Stimulated activated CD4-positive, alpha-beta T cell treated with anti-CD3 and anti-CD28 coated beads, TNF-alpha, amount 100 ng/mL, for 1 hour (primary cell): ENCODE data around the gene KRT79.
"Not testable (repeated sequence)": the region's sequence is repeated elsewhere in the genome, so short reads cannot be mapped to it uniquely, and the experiment has no call there.

Experiments used
- DNase-seq, 3 donors: peaks; one replicate each; pipeline ENCODE4 v3.0.0-alpha.2; 2020; ENCODE audit warnings: low read depth in 3 of 3, low spot score in 1 of 3

KRT79 gene

DNA sequence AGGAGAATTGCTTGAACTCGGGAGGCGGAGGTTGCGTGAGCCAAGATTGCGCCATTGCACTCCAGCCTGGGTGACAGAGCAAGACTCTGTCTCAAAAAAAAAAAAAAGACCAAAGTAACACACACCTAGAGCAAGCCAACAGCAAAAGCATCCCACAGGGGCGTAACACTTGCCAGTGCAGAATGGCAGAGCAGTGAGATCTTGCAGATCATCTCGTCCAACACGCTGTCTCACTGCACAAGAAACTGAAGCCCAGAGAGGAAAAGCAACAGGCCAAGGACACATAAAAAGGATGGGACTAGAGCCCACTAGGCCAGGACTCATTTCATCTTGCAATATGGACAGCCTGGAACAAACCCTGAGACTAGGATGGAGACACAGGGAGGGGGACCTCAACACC lies 27.4 kb upstream of the KRT79 start:
- no peak for DNase-seq

DNA sequence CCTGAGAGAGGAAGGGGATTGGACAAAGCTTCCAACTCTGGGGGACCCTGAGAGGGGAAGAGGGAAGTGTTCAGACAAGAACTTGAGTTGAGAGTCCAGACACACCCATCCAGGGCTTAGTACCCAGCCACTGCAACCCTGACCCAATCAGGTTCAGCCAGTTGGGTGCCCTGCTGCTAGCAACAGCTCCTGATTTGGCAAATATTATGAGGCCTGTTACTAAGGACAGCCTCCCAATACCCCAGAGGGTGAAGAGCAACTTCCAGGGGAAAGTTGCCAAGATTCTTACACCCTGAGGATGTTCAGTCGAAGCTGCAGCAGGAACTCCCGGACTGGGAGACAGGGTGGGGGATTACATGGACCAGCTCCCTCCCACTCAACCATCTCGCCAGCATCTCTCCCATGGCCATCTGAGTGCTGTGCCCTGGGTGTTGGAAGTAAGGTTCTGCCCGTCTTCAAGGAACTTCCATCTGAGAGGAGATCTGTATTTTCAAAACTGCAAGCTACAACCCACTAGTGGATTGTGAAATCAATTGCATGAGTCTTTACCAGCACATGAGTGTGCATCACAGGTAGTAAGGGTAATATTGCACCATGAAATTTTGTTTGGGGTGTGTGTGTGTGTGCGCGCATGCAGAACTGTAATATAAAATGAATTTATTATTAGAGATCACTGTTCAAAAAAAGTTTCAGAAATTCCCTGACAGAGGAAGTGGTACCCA lies 26.2 kb upstream of the KRT79 start:
- no peak for DNase-seq

DNA sequence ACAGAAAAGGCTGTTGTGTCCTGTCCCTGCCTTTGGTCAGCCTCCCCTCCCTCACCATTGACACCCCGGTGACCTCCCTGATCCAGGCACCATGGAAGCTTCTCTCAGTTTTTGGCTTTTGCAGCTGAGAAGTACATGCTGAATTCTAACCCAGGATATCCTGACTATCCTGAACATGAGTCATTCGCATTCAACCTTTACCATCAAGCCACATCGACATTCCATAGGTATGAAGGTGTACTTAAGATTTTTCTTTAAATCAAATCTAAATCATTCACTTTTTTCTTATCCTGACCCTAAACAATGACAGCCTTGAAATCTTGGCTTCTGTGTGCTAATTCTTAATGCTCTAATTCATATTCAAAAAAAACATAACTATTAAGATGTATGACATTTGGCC lies 23.4 kb upstream of the KRT79 start:
- no peak for DNase-seq

DNA sequence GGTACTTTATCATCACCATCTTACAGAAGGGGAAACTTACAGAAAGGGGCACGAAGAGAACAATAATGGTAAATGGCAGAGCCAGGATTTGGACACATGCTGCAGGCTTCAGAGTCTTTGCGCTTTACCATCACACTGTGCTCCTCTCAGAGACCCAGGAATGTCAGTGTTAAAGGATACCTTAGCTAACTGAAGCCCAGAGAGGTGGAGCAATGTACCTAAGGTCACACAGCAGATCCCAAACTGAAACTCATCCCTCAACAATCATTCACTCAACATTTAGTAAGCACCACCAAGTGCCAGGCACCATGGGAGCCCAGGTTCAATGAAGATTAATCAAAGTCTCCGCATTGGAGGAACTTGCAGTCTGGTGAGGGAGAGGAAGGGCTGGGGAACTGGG lies 22.7 kb upstream of the KRT79 start:
- no peak for DNase-seq

DNA sequence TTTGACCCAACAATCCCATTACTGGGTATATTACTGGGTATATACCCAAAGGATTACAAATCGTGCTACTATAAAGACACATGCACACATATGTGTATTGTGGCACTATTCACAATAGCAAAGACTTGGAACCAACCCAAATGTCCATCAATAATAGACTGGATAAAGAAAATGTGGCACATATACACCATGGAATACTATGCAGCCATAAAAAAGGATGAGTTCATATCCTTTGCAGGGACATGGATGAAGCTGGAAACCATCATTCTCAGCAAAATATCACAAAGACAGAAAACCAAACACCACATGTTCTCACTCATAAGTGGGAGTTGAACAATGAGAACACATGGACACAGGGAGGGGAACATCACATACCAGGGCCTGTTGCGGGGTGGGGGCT lies 22.0 kb upstream of the KRT79 start:
- DNase-seq: not testable (repeated sequence)

DNA sequence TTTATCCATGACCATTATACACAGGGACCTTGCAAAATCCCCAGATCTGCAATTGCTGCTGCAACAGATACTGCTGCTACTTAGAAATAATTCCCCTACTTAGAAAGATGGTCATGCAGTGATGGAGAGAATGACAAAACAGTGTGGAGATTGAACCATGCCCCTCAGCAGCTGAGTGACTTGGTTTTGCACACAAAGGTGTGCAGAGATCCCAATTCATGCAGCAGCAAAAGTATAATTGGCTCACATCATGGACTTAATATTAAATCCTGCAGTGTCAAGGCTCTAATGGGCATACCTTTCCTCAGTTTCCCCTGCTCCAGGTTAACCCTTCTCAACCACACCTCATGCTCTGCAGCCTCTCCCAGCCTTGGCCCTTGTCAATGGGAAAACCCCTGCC lies 17.7 kb upstream of the KRT79 start:
- no peak for DNase-seq

DNA sequence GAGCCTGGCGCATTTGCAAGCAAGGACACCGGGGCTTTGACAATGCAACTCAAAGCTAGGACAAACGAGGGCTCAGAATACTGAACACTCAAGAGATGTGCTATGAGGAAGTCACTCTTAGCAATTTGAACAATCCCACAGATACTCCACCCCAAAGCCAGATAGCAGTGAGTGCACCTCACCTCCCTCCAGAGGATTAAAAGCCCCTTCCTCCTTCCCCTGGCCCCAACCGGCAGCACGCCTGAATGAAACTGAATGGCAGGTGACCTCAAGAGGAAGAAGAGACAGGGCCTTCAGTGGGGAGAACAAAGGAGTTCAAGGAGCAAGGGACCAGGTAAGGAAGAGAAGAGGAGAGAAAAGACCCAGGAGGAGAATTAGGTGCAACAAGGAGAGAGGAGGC lies 16.6 kb upstream of the KRT79 start:
- DNase-seq: no peak

DNA sequence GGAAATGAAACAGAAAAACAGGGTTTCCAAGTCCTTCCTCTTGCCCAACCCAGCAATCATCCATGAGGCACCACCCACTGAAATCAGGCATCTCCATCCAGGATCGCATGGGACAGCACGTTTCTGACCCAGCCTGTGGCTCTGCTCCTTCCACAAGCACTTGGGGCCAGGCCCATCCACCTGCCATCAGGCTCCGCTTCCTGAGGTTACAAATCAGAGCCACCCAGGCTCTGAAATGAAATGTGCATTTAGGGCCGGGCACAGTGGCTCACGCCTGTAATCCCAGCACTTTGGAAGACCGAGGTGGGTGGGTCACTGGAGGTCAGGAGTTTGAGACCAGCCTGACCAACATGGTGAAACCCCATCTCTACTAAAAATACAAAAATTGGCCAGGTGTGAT lies 15.4 kb upstream of the KRT79 start:
- no peak for DNase-seq

DNA sequence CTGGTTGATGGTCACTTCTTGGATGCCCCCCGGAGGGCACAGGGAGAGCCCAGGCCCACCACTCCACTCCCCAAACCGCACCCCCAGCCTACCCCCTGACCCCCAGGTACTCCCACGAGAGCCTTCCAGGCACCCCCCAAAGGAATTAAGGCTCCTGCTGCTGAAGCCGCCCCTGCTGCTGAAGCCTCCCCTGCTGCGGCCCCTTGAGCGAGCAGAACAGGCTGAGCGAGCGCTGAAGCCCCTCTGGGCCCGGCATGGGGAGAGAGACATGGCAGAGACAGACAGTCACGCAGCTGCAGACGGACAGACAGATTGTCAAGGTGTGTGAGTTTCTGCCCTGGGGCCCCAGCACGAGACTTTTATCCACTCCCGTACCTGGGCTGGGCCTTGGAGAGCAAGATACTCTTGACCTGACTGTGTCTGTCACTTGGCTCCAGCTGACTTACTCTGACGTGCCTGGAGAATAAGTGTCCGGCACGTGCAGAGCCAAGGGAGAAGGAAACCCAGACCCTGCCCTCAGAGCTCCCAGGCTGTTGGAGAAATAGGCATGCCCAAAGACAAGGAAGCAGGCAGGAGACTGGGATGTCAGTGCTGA lies 14.6 kb upstream of the KRT79 start, which contains the start of gene KRT78:
TSS of gene KRT78 (minus strand) at position 334 of the 595 bp plus-strand sequence. CDS start at position 270, 64 bp downstream.
- DNase-seq: no peak

DNA sequence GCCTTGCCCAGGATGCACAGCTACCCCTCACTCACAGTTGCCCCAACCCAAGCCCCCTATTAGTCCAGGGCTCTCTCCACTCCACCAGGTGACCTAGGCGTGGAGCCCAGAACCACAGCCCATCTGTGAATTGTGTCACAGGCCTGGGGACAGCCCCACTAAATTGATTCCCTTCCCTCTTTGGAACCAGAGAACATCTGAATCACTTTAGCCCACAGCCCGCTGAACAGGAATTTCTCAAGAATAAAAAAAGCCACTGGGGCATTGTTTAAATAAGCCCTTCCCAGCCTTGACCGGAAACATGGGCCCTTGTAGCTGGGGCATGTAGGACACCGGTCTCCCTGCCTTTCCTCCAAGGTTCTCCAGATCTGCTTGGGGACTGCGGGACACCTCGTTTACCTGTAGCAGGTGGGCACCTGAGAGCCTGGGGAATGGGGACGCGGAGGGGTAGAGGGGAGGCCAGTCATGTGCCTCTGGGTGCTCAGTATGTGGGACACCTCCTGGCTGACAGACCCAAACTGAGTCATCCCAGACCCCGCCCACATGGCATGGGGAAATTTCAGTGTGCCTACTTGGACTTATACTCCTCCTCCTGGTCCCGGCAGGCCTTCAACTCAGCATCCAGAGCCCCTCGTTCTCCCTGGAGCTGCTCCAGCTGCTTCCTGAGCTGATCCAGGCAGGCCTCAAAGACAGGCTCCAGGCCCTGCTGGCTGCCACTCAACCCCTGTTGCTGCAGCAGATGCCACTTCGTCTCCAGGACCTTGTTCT lies 13.4 kb upstream of the KRT79 start:
- DNase-seq: no peak

DNA sequence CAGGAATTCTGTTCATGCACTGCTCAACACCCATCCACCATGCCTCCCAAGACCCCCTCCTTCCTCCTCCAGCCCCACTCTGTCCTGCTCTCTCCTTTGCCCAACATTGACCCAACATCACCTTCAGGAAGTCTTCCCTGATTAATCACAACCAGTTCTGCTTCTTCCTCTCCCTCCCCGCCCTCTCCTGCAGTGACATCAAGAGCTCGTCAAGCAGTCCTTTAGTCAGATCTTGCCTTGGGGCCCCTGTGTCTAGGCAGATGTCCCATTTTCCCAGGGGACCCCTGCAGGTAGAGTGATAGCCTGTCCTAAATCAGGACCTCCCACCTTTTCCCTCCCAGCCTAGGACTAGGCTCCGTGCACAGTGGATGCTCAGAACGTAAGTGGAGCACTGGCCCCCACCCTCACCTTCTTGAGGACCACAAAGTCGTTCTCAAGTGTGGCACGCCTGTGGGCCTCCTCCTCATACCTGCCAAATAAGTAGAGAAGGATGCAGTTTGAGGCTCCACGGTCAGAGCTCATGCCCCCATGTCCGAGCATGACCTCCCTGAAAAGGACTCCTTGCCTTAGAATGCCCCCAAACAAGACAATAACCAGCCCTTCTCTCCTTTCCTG lies 12.4 kb upstream of the KRT79 start:
- no peak for DNase-seq

DNA sequence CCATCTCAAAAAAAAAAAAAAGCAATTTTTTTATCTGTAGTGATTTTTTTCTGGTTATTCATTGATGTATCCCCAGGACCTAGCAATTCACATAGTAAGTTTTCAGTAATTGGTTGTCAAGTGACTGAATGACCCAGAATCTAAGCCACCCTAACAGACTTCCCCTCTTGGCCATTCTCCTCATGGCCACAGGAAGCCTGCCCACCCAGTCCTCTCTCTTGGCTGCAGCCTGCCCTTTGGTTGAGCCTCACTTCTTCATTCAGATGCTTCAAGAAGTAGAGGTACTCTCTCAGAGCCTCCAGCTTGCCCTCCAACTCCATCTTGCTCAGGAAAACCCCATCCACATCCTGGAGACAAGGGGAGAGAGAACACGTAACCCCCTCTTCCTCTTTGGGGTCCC lies 11.8 kb upstream of the KRT79 start:
- no peak for DNase-seq

DNA sequence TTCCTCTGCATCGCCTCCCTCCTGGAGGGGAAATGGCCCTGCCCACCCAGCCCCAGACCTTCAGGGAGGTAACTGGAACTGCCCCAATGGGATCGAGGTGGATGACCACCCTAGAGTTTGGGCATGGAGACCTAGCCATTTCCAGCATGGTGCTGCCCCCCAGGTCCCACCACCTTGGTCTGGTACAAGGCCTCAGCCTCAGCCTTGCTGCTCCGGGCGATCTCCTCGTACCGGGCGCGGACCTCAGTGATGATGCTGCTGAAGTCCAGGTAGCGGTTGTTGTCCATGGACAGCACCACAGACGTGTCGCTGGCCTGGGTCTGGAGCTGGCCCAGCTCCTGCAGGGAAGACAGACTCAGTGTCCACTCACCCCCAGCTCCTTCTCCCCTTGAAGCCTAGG lies 10.3 kb upstream of the KRT79 start:
- DNase-seq: no peak

DNA sequence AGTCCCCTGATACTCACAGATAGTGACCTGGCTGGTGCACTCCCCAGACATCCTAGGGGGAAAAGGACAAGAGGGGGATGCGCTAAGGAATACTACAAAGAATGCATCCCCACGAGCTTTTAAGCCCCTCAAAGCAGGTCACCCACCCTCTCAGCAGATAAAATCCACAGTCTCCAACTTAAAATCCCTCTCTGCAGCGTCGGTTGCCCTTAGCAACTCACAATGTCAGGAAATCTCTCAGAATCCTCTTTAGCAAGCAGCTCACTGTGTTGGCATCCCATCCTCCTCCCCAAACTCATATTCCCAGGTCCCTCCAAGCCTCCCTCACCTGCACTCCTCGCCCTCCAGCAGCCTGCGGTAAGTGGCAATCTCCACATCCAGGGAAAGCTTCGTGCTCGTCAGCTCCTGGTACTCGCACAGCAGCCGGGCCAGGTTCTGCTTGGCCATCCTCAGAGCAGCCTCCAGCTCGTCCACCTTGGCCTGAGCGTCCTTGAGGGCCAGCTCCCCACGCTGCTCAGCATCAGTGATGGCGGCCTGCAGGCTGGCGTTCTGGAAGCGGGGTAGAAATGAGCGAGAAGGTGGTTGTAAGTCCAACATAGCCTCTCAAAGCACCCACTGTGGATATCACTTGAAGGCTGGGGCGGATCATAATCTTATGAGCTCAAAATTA lies 5.5 kb upstream of the KRT79 start:
- no peak for DNase-seq

DNA sequence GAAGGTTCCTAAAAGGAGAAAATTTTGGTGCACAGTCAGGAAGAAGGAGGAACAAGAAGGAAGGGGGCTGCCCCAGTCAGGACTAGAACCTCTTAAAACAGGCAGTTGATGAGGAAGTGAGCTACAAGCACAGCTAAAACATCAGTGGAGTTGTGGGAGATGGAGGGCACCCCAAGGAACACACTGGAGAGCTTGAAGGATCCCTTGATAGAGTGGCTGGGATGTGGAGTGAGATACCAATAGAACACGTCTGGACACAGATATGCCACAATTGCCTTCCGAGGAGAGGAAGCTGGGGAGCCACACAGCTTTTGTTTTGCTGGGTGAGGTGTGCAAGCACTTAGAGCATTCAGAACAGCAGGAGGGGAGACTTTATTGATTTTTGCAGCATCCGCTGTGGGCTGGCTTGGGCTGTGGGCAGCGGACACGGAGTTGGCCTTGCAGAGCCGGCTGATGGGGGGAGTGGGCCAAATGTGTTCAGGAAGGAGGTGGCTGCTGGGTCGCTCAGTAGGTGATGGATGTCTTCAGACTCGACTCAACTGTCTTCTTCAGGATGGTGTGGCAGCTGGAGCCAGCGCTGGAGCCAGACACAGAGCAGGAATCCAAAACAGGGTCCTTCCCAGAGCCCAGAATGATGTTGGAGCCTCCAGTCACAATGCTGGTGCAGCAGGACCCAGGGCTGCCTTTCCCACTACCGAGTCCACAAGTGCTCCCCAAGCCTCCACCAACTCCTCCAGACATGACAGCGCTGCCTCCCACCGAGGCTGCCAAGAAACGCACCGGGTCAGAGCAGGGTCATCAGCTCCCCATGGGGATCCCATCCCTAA lies 4.7 kb upstream of the KRT79 start:
- DNase-seq: no peak

DNA sequence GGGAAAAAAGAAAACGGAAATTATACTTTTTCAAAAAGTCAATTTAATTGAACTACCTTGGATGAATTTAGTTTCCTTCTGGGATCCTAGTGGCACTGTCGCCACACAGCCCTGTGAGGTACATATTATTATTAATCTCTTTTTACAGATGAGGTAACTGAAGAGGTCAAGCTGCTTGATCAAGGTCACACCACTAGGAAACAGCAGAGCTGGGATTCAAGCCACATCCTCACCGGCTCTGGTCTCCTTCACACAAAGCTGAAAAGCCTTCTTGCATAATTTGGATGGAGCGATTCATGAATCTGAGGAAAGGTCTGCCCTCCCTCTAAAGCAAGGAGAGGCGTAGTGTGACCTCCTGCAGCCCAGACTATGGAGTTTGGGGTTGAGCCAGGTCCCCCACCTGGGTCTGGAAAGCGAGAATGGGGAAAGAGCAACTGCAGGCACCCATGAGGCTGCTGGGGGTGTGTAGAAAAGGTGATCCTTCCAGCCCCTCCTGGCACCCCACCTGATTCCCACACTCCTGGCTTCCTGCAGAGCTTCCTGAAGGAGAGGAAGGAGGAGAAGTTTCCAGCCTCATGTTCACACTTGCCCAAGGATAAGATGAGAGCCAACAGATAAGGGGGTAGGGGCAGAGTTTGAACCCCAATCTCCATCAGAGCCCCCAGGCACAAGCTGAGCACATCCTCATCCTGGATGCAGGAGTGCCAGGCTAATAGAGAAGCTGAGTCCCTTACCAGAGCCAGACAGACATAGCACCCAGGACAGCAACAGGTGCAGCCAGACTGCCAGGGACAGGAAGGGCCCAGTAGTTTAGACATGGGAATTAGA lies 3.9 kb upstream of the KRT79 start:
- no peak for DNase-seq

DNA sequence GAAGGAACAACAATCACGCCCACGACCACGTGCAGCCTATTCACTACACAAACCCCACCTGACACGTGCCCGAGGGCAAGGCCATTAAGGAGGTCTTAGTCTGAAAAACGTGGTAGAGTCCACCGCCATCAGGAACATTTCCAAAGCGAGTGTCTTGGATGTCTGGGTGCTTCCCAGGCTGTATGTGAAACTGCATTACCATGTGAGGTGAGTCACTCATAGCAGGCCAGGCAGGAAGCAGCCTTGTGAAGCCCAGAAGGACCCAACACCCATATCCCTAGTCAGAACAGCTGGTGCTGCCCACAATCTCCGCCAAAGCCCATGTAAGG lies 3.3 kb upstream of the KRT79 start:
- DNase-seq: no peak

DNA sequence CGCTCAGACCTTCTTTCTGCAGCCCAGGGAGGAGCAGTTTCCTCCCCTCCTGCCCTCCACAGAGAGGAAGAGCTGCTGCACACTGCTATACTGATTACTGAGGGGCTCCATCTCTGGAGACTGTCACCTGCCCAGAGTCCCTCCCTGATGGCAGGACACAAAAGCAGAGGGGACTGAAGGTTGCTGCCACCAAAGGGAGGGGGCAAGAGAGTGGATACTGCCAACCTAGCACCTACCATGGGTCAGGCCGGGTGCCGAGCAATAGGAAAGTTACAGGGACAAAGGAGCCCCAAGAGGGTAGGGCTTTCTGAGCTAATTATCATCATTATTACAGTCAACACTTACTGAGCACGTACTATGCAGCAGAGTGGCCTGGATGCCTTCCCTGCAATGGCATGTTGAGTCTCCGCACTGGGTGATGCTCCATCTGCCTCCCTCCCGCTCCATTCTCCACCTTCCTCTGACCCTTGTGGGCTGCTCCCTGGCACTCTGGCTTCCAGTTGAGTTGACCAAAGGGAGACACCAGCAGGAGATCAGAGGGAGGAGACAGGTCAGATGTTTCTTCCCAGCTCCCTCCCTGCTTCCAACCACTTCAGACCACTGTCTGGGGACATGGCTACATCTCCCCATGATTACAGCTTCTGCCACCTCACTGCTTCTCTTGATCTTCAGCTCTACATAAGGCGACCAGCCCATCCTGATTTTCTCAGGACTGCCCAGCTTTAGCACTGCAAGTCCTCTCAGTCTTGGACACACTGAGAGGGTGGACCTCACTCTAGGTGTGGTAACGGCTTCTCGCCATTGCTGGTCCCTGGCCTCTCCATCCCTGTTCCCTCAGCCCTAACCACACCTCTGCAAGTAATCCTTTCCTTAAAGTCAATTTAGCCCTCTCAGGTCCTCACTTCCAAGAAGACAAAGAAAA lies 2.6 kb upstream of the KRT79 start:
- DNase-seq: no peak

DNA sequence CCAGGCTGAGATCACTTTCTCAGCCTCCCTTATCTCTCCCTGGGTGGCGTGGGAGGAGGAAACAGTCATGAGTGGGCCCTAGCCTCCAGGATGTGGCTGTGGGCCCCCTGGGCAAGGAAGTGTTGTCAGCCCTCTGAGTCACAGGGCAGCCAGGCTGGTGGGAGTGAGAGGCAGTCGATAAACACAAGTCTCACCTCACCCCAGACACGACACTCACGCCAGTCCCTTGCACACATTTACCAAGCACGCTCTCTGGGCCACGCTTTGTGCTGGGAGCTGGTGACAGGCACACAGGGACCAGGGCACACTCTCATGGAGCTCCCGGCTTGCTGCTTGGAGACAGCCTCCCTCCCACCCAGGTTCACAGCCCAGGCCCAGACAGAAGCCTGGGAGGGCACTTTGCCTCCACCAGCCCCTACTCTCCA lies 1.9 kb upstream of the KRT79 start:
- DNase-seq: peak; percentile 5 to 36 (median 7)
